Measurements from ENCODE around the gene ZC3H13. TPM values are rescaled to one million over a fixed set of nuclear protein-coding genes. Genes with fewer than 3 reads are reported as not detected.

The ZC3H13 gene
- total RNA-seq, 2 experiments from 2014 or later = 38.5 to 52.8 TPM

- Mint-ChIP-seq H3K4me1 (no peaks in the 10 kb centered on the region), H3K27me3 (peaks cover 2% of the 10 kb centered on the region), H3K4me3 (no peak overlapping the region), H3K9me3 (ENCODE audit: low read depth) (no peaks in the 10 kb centered on the region), H3K27ac (no peak overlapping the region), H3K36me3 (ENCODE audit: low read depth) (no peaks in the 10 kb centered on the region)
- DNase-seq = no peak
- intact Hi-C loops (cut with DNase I, micrococcal nuclease) = no loop called here
- ChIA-PET CTCF (interaction anchor here (1.1 kb wide), 1 partner anchor 565 kb away, joined by 3 read pairs; no protein-coding TSS in a partner anchor), POLR2A (no interaction called here)
- no peak for ATAC-seq
These were observed 118.3 kb downstream of the ZC3H13 start for GRCh38 chr13:45934283-45934682.

GRCh38 chr13:45933203-45933908 lies 119.2 kb downstream of the ZC3H13 start:
- H3K27ac Mint-ChIP-seq = no peak overlapping the region
- peaks cover 2% of the 10 kb centered on the region for H3K27me3 Mint-ChIP-seq
- H3K4me3 Mint-ChIP-seq = no peak overlapping the region
- DNase-seq (no peak), ATAC-seq (no peak)
- intact Hi-C loops (cut with DNase I, micrococcal nuclease) = no loop called here
- POLR2A ChIA-PET = no interaction called here
- H3K9me3 Mint-ChIP-seq (ENCODE audit: low read depth) = no peaks in the 10 kb centered on the region
- no peaks in the 10 kb centered on the region for H3K4me1 Mint-ChIP-seq
- no peaks in the 10 kb centered on the region for H3K36me3 Mint-ChIP-seq (ENCODE audit: low read depth)
- CTCF ChIA-PET = interaction anchor here (0.7 to 1.1 kb wide), 2 partner anchors 54 to 564 kb away, joined by 3 to 5 read pairs; no protein-coding TSS in a partner anchor

- Mint-ChIP-seq H3K4me3 (no peak overlapping the region), H3K27ac (no peak overlapping the region), H3K4me1 (no peaks in the 10 kb centered on the region), H3K27me3 (peaks cover 2% of the 10 kb centered on the region), H3K9me3 (ENCODE audit: low read depth) (no peaks in the 10 kb centered on the region), H3K36me3 (ENCODE audit: low read depth) (no peaks in the 10 kb centered on the region)
- ATAC-seq (no peak), DNase-seq (no peak)
- CTCF ChIA-PET = interaction anchor here (0.5 to 0.7 kb wide), 2 partner anchors 53 to 578 kb away, joined by 3 to 5 read pairs; no protein-coding TSS in a partner anchor
- POLR2A ChIA-PET = no interaction called here
- intact Hi-C loops (cut with DNase I, micrococcal nuclease) = no loop called here
These were observed 119.9 kb downstream of the ZC3H13 start for GRCh38 chr13:45932676-45933075.

- no peak for DNase-seq
- Mint-ChIP-seq H3K36me3 (ENCODE audit: low read depth) (no peaks in the 10 kb centered on the region), H3K27me3 (peaks cover 2% of the 10 kb centered on the region), H3K27ac (no peak overlapping the region), H3K4me1 (no peaks in the 10 kb centered on the region), H3K4me3 (no peak overlapping the region), H3K9me3 (ENCODE audit: low read depth) (no peaks in the 10 kb centered on the region)
- no peak for ATAC-seq
- CTCF ChIA-PET = interaction anchor here (0.5 kb wide), 1 partner anchor 578 kb away, joined by 3 read pairs; no protein-coding TSS in a partner anchor
- POLR2A ChIA-PET = no interaction called here
- intact Hi-C loops (cut with DNase I, micrococcal nuclease) = no loop called here
These were observed 120.4 kb downstream of the ZC3H13 start for GRCh38 chr13:45932172-45932571.

GRCh38 chr13:45931211-45931610 lies 121.3 kb downstream of the ZC3H13 start:
- peaks cover 2% of the 10 kb centered on the region for H3K27me3 Mint-ChIP-seq
- intact Hi-C loops (cut with DNase I, micrococcal nuclease) = no loop called here
- DNase-seq = no peak
- no peaks in the 10 kb centered on the region for H3K4me1 Mint-ChIP-seq
- ChIA-PET POLR2A (no interaction called here), CTCF (no interaction called here)
- H3K27ac Mint-ChIP-seq = no peak overlapping the region
- H3K36me3 Mint-ChIP-seq (ENCODE audit: low read depth) = no peaks in the 10 kb centered on the region
- H3K4me3 Mint-ChIP-seq = no peak overlapping the region
- no peaks in the 10 kb centered on the region for H3K9me3 Mint-ChIP-seq (ENCODE audit: low read depth)
- no peak for ATAC-seq

GRCh38 chr13:45930177-45930576 lies 122.4 kb downstream of the ZC3H13 start:
- no peaks in the 10 kb centered on the region for H3K36me3 Mint-ChIP-seq (ENCODE audit: low read depth)
- no peak for ATAC-seq

GRCh38 chr13:45928843-45929242 lies 123.7 kb downstream of the ZC3H13 start:
- Mint-ChIP-seq H3K27me3 (peaks cover 2% of the 10 kb centered on the region), H3K4me3 (no peak overlapping the region), H3K4me1 (no peaks in the 10 kb centered on the region), H3K27ac (no peak overlapping the region), H3K9me3 (ENCODE audit: low read depth) (no peaks in the 10 kb centered on the region), H3K36me3 (ENCODE audit: low read depth) (no peaks in the 10 kb centered on the region)
- ChIA-PET CTCF (no interaction called here), POLR2A (no interaction called here)
- DNase-seq = no peak
- ATAC-seq = no peak
- intact Hi-C loops (cut with DNase I, micrococcal nuclease) = no loop called here

More at GRCh38 chr13:45930177-45930576, 122.4 kb downstream of the ZC3H13 start:
- intact Hi-C loops (cut with DNase I, micrococcal nuclease) = no loop called here
- POLR2A ChIA-PET = no interaction called here
- Mint-ChIP-seq H3K27ac (no peak overlapping the region), H3K4me1 (no peaks in the 10 kb centered on the region), H3K4me3 (no peak overlapping the region), H3K9me3 (ENCODE audit: low read depth) (no peaks in the 10 kb centered on the region), H3K27me3 (peaks cover 2% of the 10 kb centered on the region)
- CTCF ChIA-PET = no interaction called here
- DNase-seq = no peak

GRCh38 chr13:45928176-45928575 lies 124.4 kb downstream of the ZC3H13 start:
- intact Hi-C loops (cut with DNase I, micrococcal nuclease) = no loop called here
- DNase-seq = no peak
- no peak for ATAC-seq
- no peaks in the 10 kb centered on the region for H3K4me1 Mint-ChIP-seq
- no peaks in the 10 kb centered on the region for H3K36me3 Mint-ChIP-seq (ENCODE audit: low read depth)
- ChIA-PET POLR2A (no interaction called here), CTCF (interaction anchor here (1.3 kb wide), 1 partner anchor 21 kb away, joined by 4 read pairs; no protein-coding TSS in a partner anchor)
- H3K27ac Mint-ChIP-seq = no peak overlapping the region
- H3K4me3 Mint-ChIP-seq = no peak overlapping the region
- no peaks in the 10 kb centered on the region for H3K9me3 Mint-ChIP-seq (ENCODE audit: low read depth)
- peaks cover 2% of the 10 kb centered on the region for H3K27me3 Mint-ChIP-seq

GRCh38 chr13:45926741-45927140 lies 125.8 kb downstream of the ZC3H13 start:
- ChIA-PET CTCF (no interaction called here), POLR2A (no interaction called here)
- intact Hi-C loops (cut with DNase I, micrococcal nuclease) = no loop called here
- Mint-ChIP-seq H3K4me1 (no peaks in the 10 kb centered on the region), H3K27ac (no peak overlapping the region), H3K27me3 (no peaks in the 10 kb centered on the region), H3K9me3 (ENCODE audit: low read depth) (no peaks in the 10 kb centered on the region), H3K4me3 (no peak overlapping the region), H3K36me3 (ENCODE audit: low read depth) (no peaks in the 10 kb centered on the region)
- no peak for ATAC-seq
- DNase-seq = no peak

GRCh38 chr13:45925151-45925550 lies 127.4 kb downstream of the ZC3H13 start:
- Mint-ChIP-seq H3K27me3 (no peaks in the 10 kb centered on the region), H3K4me3 (no peak overlapping the region), H3K9me3 (ENCODE audit: low read depth) (no peaks in the 10 kb centered on the region), H3K36me3 (ENCODE audit: low read depth) (no peaks in the 10 kb centered on the region), H3K27ac (no peak overlapping the region), H3K4me1 (no peaks in the 10 kb centered on the region)
- no peak for DNase-seq
- ChIA-PET CTCF (interaction anchor here (0.9 kb wide), 1 partner anchor 149 kb away, joined by 3 read pairs; no protein-coding TSS in a partner anchor), POLR2A (no interaction called here)
- ATAC-seq = no peak
- intact Hi-C loops (cut with DNase I, micrococcal nuclease) = no loop called here

GRCh38 chr13:45921162-45921736 lies 131.3 kb downstream of the ZC3H13 start:
- CTCF ChIA-PET = no interaction called here
- Mint-ChIP-seq H3K36me3 (ENCODE audit: low read depth) (no peaks in the 10 kb centered on the region), H3K27me3 (no peaks in the 10 kb centered on the region), H3K4me3 (no peak overlapping the region), H3K4me1 (peaks cover 3% of the 10 kb centered on the region), H3K27ac (no peak overlapping the region), H3K9me3 (ENCODE audit: low read depth) (no peaks in the 10 kb centered on the region)
- intact Hi-C loops (cut with DNase I, micrococcal nuclease) = no loop called here
- no peak for ATAC-seq
- DNase-seq = no peak
- POLR2A ChIA-PET = no interaction called here

GRCh38 chr13:45918597-45918996 lies 133.9 kb downstream of the ZC3H13 start:
- peak; percentile 91 for ATAC-seq

More at GRCh38 chr13:45918597-45918996, 133.9 kb downstream of the ZC3H13 start:
- Mint-ChIP-seq H3K27me3 (no peaks in the 10 kb centered on the region), H3K4me3 (no peak overlapping the region), H3K27ac (no peak overlapping the region), H3K9me3 (ENCODE audit: low read depth) (no peaks in the 10 kb centered on the region), H3K36me3 (ENCODE audit: low read depth) (no peaks in the 10 kb centered on the region), H3K4me1 (peaks cover 3% of the 10 kb centered on the region)
- intact Hi-C loops (cut with DNase I, micrococcal nuclease) = no loop called here
- CTCF ChIA-PET = no interaction called here
- DNase-seq = peak; percentile 35
- POLR2A ChIA-PET = no interaction called here

All from activated CD4-positive, alpha-beta T cell treated with anti-CD3 and anti-CD28 coated beads for 36 hours (primary cell).